K562 (cell line): ENCODE measurements around the gene MVB12B.

ENCODE experiments used
- CCAR2 ChIP-seq: fragments of 200-400 bp; formaldehyde crosslinking; IDR thresholded peaks from 2 replicates; pipeline ENCODE4 v1.6.1; 2017; ENCODE audit warnings: mild to moderate bottlenecking, low read depth, low read length
- CEBPB ChIP-seq: fragments of 450-650 bp; IDR thresholded peaks from 2 replicates; pipeline ENCODE4 v1.6.1; 2016; ENCODE audit warnings: missing genetic modification characterization, missing compliant biosample characterization
- FOXM1 ChIP-seq, 2 experiments: fragments of 450-650 bp in 1 of 2; sonication (generic) in 1 of 2; formaldehyde crosslinking in 1 of 2; IDR thresholded peaks; 2 replicates each; pipeline versions ENCODE4 v1.6.1 to v1.9.0; 2017 to 2022; ENCODE audit warnings: low read depth in 2 of 2, mild to moderate bottlenecking in 2 of 2, missing genetic modification reagents in 1 of 2, moderate library complexity in 1 of 2
- JUND ChIP-seq, 2 experiments: IDR thresholded peaks; 2 replicates in 1 of 2; 3 replicates in 1 of 2; pipeline ENCODE4 v1.6.1; 2011; ENCODE audit warnings: borderline replicate concordance in 2 of 2, low read depth in 2 of 2, low read length in 2 of 2, improper control_type of control experiment in 1 of 2, missing biosample characterization in 1 of 2, missing genetic modification characterization in 1 of 2, missing genetic modification reagents in 1 of 2
- MAX ChIP-seq: sonication (generic); formaldehyde crosslinking; IDR thresholded peaks from 2 replicates; pipeline ENCODE4 v1.9.0; 2022; ENCODE audit warnings: mild to moderate bottlenecking, missing genetic modification reagents
- MECOM ChIP-seq: fragments of 250-450 bp; sonication (Bioruptor Pico); IDR thresholded peaks from 2 replicates; pipeline ENCODE4 v1.8.0; 2022; ENCODE audit warnings: inconsistent platforms
- MXI1 ChIP-seq: IDR thresholded peaks from 2 replicates; pipeline ENCODE4 v1.6.1; 2011; ENCODE audit warnings: low read depth, mild to moderate bottlenecking, improper control_type of control experiment, low read length
- POLR2A ChIP-seq: fragments of 450-650 bp; conservative IDR thresholded peaks from 2 replicates; pipeline ENCODE4 v1.6.1; 2016
- TAF1 ChIP-seq: IDR thresholded peaks from 2 replicates; pipeline ENCODE4 v1.6.1; 2011; ENCODE audit warnings: mild to moderate bottlenecking, low read length, moderate library complexity; ENCODE audit not compliant: insufficient read depth, control insufficient read depth, severe bottlenecking; ENCODE audit errors: extremely low read depth
- ZBTB26 ChIP-seq: fragments of 450-650 bp; formaldehyde crosslinking; IDR thresholded peaks from 2 replicates; pipeline ENCODE4 v1.4.0; 2022; ENCODE audit warnings: missing genetic modification characterization
- ZZZ3 ChIP-seq: fragments of 450-650 bp; IDR thresholded peaks from 2 replicates; pipeline ENCODE4 v1.6.1; 2016; ENCODE audit warnings: antibody characterized with exemption, mild to moderate bottlenecking, moderate library complexity

- TF ChIP-seq FOXM1 (IDR thresholded peaks at IDR 0.05; ENCODE audit: low read depth) (no peak), FOXM1 (CRISPR knock-in tag; IDR thresholded peaks at IDR 0.05; ENCODE audit: low read depth) (no peak), JUND (IDR thresholded peaks at IDR 0.05; ENCODE audit: borderline replicate concordance, low read depth, low read length) (no peak), JUND (tag; IDR thresholded peaks at IDR 0.05; ENCODE audit: borderline replicate concordance, low read depth, low read length) (no peak), MAX (no peak), POLR2A (no peak), MECOM (CRISPR knock-in tag) (no peak), TAF1 (no peak), CEBPB (tag) (no peak), MXI1 (no peak), ZZZ3 (no peak), ZBTB26 (CRISPR knock-in tag) (no peak), CCAR2 (no peak)
Observed at GRCh38 chr9:126407114-126407870, 80.7 kb downstream of the MVB12B start.
